Measurements from ENCODE around the gene CFAP74.

DNA sequence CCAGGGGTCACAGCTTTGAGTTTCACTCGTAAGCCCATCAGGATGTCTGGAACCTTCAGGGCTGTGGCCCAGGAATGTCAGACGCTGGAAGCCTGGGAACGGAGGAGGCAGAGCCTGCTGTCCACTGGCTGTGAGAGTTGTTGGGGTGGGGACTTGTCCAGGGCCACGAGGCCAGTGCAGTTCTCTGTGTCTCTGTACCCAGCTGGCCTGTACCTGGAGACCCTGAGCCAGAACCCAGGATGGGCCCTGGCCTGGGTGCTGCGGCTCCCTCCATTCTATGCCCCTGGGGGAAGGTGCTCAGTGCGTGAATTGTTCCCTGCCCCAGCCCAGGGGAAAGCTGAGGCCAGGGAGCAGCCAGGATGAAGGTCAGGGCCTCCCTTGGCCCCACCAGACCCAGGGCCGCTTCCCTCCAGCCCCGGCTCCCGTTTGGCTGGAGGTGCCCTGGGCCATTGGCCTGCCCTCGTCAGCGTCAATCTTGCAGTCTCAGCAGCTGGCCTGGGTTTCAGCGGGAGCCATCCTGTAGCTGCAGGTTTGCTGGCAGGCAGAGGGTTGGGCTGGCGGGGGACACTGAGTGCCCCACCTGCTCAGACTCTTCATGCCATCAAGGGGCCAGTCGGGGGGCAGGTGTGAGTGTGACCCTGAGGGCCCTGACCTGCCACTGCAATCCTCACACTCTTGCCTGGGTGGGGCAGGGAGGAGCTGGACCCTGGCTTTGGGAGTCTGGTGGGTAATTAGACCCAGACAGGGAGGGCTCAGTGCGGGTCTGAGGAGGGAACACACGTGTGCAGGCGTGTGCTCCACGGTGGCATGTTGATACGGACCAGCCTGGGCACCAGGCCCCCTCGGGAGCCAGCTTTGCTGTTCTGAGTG lies 89.2 kb downstream of the CFAP74 start:
- TF ChIP-seq, protein P1, sequence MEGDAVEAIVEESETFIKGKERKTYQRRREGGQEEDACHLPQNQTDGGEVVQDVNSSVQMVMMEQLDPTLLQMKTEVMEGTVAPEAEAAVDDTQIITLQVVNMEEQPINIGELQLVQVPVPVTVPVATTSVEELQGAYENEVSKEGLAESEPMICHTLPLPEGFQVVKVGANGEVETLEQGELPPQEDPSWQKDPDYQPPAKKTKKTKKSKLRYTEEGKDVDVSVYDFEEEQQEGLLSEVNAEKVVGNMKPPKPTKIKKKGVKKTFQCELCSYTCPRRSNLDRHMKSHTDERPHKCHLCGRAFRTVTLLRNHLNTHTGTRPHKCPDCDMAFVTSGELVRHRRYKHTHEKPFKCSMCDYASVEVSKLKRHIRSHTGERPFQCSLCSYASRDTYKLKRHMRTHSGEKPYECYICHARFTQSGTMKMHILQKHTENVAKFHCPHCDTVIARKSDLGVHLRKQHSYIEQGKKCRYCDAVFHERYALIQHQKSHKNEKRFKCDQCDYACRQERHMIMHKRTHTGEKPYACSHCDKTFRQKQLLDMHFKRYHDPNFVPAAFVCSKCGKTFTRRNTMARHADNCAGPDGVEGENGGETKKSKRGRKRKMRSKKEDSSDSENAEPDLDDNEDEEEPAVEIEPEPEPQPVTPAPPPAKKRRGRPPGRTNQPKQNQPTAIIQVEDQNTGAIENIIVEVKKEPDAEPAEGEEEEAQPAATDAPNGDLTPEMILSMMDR (conservative IDR thresholded peaks at IDR 0.05; ENCODE audit: low read depth, low read length) = no peak
- TF ChIP-seq EZH2 (IDR thresholded peaks at IDR 0.05; ENCODE audit: borderline replicate concordance, low read depth, low read length, poor library complexity, severe bottlenecking) = no peak
